HL-60 (cell line): ENCODE results near the gene MANF.

Experiments used
- DNase-seq, 2 experiments: peaks; one replicate each; pipeline ENCODE4 v3.0.0-alpha.2; 2010 to 2020; ENCODE audit warnings: low read depth in 1 of 2, low spot score in 1 of 2
- H3K27ac ChIP-seq: fragments of 250-450 bp; sonication (Bioruptor Pico); replicated peaks from 2 replicates; pipeline ENCODE4 v1.5.1; 2020; ENCODE audit warnings: mild to moderate bottlenecking, moderate library complexity
- H3K27me3 ChIP-seq: fragments of 250-450 bp; sonication (Bioruptor Pico); 2 replicates; pipeline ENCODE4 v1.5.1; 2021; ENCODE audit warnings: mild to moderate bottlenecking, moderate library complexity; ENCODE audit not compliant: insufficient read depth, poor library complexity, severe bottlenecking
- H3K4me3 ChIP-seq: replicated peaks from 2 replicates; pipeline ENCODE4 v1.5.1; 2011; ENCODE audit warnings: mild to moderate bottlenecking, control low read depth, low read length; ENCODE audit not compliant: insufficient read depth
- CTCF ChIP-seq: IDR thresholded peaks from one replicate; pipeline ENCODE4 v1.5.1; 2011; ENCODE audit warnings: low read length, control low read depth, inconsistent platforms; ENCODE audit not compliant: insufficient read depth
- GABPA ChIP-seq: IDR thresholded peaks from 2 replicates; pipeline ENCODE4 v1.6.1; 2012; ENCODE audit warnings: low read depth
- POLR2AphosphoS5 ChIP-seq: IDR thresholded peaks from 2 replicates; pipeline ENCODE4 v1.6.1; 2012; ENCODE audit warnings: low read depth
- REST ChIP-seq: IDR thresholded peaks from 2 replicates; pipeline ENCODE4 v1.6.1; 2012; ENCODE audit warnings: low read depth; ENCODE audit not compliant: insufficient replicate concordance
- SPI1 ChIP-seq: IDR thresholded peaks from 2 replicates; pipeline ENCODE4 v1.6.1; 2012; ENCODE audit warnings: low read depth, mild to moderate bottlenecking, borderline replicate concordance

MANF gene

GRCh38 chr3:51380601-51381332 is 4.3 kb upstream of the MANF start:
- Histone ChIP-seq H3K27ac (no peak overlapping the region), H3K27me3 (no peaks in the 10 kb centered on the region), H3K4me3 (no peak overlapping the region)
- no peak for DNase-seq
- TF ChIP-seq SPI1 (no peak), GABPA (no peak), REST (no peak), POLR2AphosphoS5 (no peak), CTCF (no peak)

GRCh38 chr3:51381333-51381705 is 3.8 kb upstream of the MANF start:
- Histone ChIP-seq H3K27ac (no peak overlapping the region), H3K27me3 (no peaks in the 10 kb centered on the region), H3K4me3 (no peak overlapping the region)
- DNase-seq = no peak
- TF ChIP-seq POLR2AphosphoS5 (no peak), REST (no peak), CTCF (no peak), SPI1 (no peak), GABPA (no peak)

GRCh38 chr3:51382076-51382745 is 2.9 kb upstream of the MANF start:
- no peak for TF ChIP-seq CTCF
- TF ChIP-seq REST = no peak
- TF ChIP-seq SPI1 = no peak
- no peak for TF ChIP-seq POLR2AphosphoS5
- TF ChIP-seq GABPA = no peak
- no peaks in the 10 kb centered on the region for H3K27me3 ChIP-seq
- DNase-seq = no peak
- H3K4me3 ChIP-seq = no peak overlapping the region
- H3K27ac ChIP-seq = no peak overlapping the region
